ENCODE results near the gene GCNA.
A peak's percentile ranks its signal among the peaks of the same experiment; 100 is the strongest.

- no peak for TF ChIP-seq RAD21 (IDR thresholded peaks at IDR 0.05; ENCODE audit: insufficient read depth, low read depth, low read length)
- TF ChIP-seq, protein P1, sequence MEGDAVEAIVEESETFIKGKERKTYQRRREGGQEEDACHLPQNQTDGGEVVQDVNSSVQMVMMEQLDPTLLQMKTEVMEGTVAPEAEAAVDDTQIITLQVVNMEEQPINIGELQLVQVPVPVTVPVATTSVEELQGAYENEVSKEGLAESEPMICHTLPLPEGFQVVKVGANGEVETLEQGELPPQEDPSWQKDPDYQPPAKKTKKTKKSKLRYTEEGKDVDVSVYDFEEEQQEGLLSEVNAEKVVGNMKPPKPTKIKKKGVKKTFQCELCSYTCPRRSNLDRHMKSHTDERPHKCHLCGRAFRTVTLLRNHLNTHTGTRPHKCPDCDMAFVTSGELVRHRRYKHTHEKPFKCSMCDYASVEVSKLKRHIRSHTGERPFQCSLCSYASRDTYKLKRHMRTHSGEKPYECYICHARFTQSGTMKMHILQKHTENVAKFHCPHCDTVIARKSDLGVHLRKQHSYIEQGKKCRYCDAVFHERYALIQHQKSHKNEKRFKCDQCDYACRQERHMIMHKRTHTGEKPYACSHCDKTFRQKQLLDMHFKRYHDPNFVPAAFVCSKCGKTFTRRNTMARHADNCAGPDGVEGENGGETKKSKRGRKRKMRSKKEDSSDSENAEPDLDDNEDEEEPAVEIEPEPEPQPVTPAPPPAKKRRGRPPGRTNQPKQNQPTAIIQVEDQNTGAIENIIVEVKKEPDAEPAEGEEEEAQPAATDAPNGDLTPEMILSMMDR (IDR thresholded peaks at IDR 0.05 in 2 of 3, conservative IDR thresholded peaks at IDR 0.05 in 1 of 3; ENCODE audit: control insufficient read depth in 2 of 3, extremely low read depth in 1 of 3, insufficient read depth in 1 of 3, low read depth in 3 of 3, low read length in 3 of 3), result no peak
- TF ChIP-seq BRCA1 (IDR thresholded peaks at IDR 0.05; ENCODE audit: low read depth, low read length), result no peak
- no peak for TF ChIP-seq EZH2 (IDR thresholded peaks at IDR 0.05; ENCODE audit: borderline replicate concordance, control insufficient read depth, low read depth, low read length)
- TF ChIP-seq GATAD2B (conservative IDR thresholded peaks at IDR 0.05; ENCODE audit: low read depth), result no peak; the same call in none of the 2 replicates
- no peak for TF ChIP-seq FOXM1 (IDR thresholded peaks at IDR 0.05; ENCODE audit: low read depth, low read length)
- TF ChIP-seq TARDBP (IDR thresholded peaks at IDR 0.05; ENCODE audit: borderline replicate concordance), result no peak
- TF ChIP-seq ASH2L (IDR thresholded peaks at IDR 0.05; ENCODE audit: borderline replicate concordance, low read depth), result no peak
- TF ChIP-seq POLR2AphosphoS5 (IDR thresholded peaks at IDR 0.05; ENCODE audit: low read length), result peak; percentile 31; the same call in 1 of the 2 replicates
Measured at GRCh38 chrX:71618303-71618721, 40.1 kb downstream of the GCNA start, which contains the start of gene CXCR3.
